SK-N-SH treated with all-trans-retinoic acid at 6 μM for 48 hours (cell line): ENCODE data around the gene IFNGR1.

Experiments used
- ATAC-seq: fragments of 200-7000 bp; cut with Tn5 transposase; 3 replicates; pipeline ENCODE4 v1.9.1; 2020; ENCODE audit warnings: mild to moderate bottlenecking, moderate library complexity
- BACH2 ChIP-seq: fragments of 250-450 bp; sonication (Bioruptor Pico); IDR thresholded peaks from 2 replicates; pipeline ENCODE4 v1.9.0; 2021; ENCODE audit warnings: mild to moderate bottlenecking, borderline replicate concordance
- CSDC2 ChIP-seq: fragments of 250-450 bp; sonication (Bioruptor Pico); IDR thresholded peaks from 2 replicates; pipeline ENCODE4 v1.5.0; 2020; ENCODE audit warnings: mild to moderate bottlenecking, moderate library complexity
- ESRRG ChIP-seq: fragments of 250-450 bp; sonication (Bioruptor Pico); IDR thresholded peaks from 2 replicates; pipeline ENCODE4 v1.6.1; 2021; ENCODE audit warnings: mild to moderate bottlenecking
- GLIS3 ChIP-seq: fragments of 250-450 bp; sonication (Bioruptor Pico); IDR thresholded peaks from 2 replicates; pipeline ENCODE4 v1.5.0; 2020; ENCODE audit warnings: mild to moderate bottlenecking, moderate library complexity
- ISL1 ChIP-seq: fragments of 250-450 bp; sonication (Bioruptor Pico); IDR thresholded peaks from 2 replicates; pipeline ENCODE4 v2.1.2; 2022; ENCODE audit warnings: mild to moderate bottlenecking, moderate library complexity
- OSR1 ChIP-seq: fragments of 250-450 bp; sonication (Bioruptor Pico); IDR thresholded peaks from 2 replicates; pipeline ENCODE4 v1.8.0; 2022; ENCODE audit warnings: moderate library complexity, mild to moderate bottlenecking, inconsistent platforms
- RARB ChIP-seq: fragments of 250-450 bp; sonication (Bioruptor Pico); IDR thresholded peaks from 2 replicates; pipeline ENCODE4 v1.8.0; 2021; ENCODE audit warnings: mild to moderate bottlenecking, moderate library complexity
- TCF4 ChIP-seq: fragments of 250-450 bp; sonication (Bioruptor Pico); IDR thresholded peaks from 2 replicates; pipeline ENCODE4 v1.8.0; 2021; ENCODE audit warnings: mild to moderate bottlenecking, moderate library complexity, borderline replicate concordance
- ZFP3 ChIP-seq: fragments of 250-450 bp; sonication (Bioruptor Pico); IDR thresholded peaks from 2 replicates; pipeline ENCODE4 v1.5.0; 2020; ENCODE audit warnings: mild to moderate bottlenecking, moderate library complexity
- ZFP30 ChIP-seq: fragments of 450-650 bp; formaldehyde crosslinking; IDR thresholded peaks from 2 replicates; pipeline ENCODE4 v1.5.0; 2022; ENCODE audit warnings: mild to moderate bottlenecking, moderate library complexity
- ZNF565 ChIP-seq: fragments of 450-650 bp; formaldehyde crosslinking; conservative IDR thresholded peaks from 2 replicates; pipeline ENCODE4 v1.5.0; 2020; ENCODE audit warnings: low read depth, mild to moderate bottlenecking, moderate library complexity
- ZNF70 ChIP-seq: fragments of 450-650 bp; formaldehyde crosslinking; IDR thresholded peaks from 2 replicates; pipeline ENCODE4 v1.5.0; 2020; ENCODE audit warnings: mild to moderate bottlenecking, moderate library complexity
- ZNF8 ChIP-seq: fragments of 450-650 bp; formaldehyde crosslinking; IDR thresholded peaks from 2 replicates; pipeline ENCODE4 v1.5.0; 2020; ENCODE audit warnings: mild to moderate bottlenecking, moderate library complexity
- TF ChIP-seq, protein P1 (sequence below): fragments of 250-450 bp; sonication (Bioruptor Pico); IDR thresholded peaks from 2 replicates; pipeline ENCODE4 v1.5.1; 2021; ENCODE audit warnings: mild to moderate bottlenecking, moderate library complexity
- TF ChIP-seq, protein P2 (sequence below): fragments of 250-450 bp; sonication (Bioruptor Pico); IDR thresholded peaks from 2 replicates; pipeline ENCODE4 v1.8.0; 2021; ENCODE audit warnings: low read depth, mild to moderate bottlenecking, moderate library complexity, borderline replicate concordance
- TF ChIP-seq, protein P3 (sequence below): fragments of 250-450 bp; sonication (Bioruptor Pico); IDR thresholded peaks from 2 replicates; pipeline ENCODE4 v1.8.0; 2020; ENCODE audit warnings: mild to moderate bottlenecking, moderate library complexity, borderline replicate concordance
- TF ChIP-seq, protein P4 (sequence below): fragments of 250-450 bp; sonication (Bioruptor Pico); IDR thresholded peaks from 2 replicates; pipeline ENCODE4 v1.5.0; 2020; ENCODE audit warnings: mild to moderate bottlenecking, moderate library complexity
- TF ChIP-seq, protein P5 (sequence below): fragments of 250-450 bp; sonication (Bioruptor Pico); IDR thresholded peaks from 2 replicates; pipeline ENCODE4 v1.5.1; 2020; ENCODE audit warnings: low read depth, mild to moderate bottlenecking, moderate library complexity

IFNGR1 gene

DNA sequence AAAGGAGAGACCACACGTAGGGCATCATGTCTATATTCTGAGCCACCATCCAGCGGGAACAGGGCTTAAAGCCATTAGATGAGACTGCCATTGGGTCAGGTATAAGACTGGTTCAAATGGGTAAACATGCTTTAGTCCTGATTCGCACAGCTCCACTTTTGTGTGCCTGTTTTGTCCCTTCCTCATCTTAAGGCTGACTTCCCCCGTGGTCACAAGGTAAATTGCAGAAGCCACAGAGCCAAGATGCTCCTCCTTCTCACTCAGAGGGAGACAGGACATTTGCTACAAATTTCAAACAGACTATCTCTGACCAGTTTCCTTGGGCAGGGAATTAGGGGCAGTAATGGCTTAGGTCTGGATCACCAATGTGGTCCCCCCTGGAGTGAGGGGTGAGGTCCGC, 11.4 kb upstream of the IFNGR1 start:
- ATAC-seq, result no peak
- TF ChIP-seq, protein P1, sequence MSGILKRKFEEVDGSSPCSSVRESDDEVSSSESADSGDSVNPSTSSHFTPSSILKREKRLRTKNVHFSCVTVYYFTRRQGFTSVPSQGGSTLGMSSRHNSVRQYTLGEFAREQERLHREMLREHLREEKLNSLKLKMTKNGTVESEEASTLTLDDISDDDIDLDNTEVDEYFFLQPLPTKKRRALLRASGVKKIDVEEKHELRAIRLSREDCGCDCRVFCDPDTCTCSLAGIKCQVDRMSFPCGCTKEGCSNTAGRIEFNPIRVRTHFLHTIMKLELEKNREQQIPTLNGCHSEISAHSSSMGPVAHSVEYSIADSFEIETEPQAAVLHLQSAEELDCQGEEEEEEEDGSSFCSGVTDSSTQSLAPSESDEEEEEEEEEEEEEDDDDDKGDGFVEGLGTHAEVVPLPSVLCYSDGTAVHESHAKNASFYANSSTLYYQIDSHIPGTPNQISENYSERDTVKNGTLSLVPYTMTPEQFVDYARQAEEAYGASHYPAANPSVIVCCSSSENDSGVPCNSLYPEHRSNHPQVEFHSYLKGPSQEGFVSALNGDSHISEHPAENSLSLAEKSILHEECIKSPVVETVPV, result no peak
- TF ChIP-seq ZNF70 (no peak), CSDC2 (CRISPR knock-in tag) (no peak), GLIS3 (CRISPR knock-in tag) (no peak), ZFP3 (no peak)
- TF ChIP-seq, protein P2, sequence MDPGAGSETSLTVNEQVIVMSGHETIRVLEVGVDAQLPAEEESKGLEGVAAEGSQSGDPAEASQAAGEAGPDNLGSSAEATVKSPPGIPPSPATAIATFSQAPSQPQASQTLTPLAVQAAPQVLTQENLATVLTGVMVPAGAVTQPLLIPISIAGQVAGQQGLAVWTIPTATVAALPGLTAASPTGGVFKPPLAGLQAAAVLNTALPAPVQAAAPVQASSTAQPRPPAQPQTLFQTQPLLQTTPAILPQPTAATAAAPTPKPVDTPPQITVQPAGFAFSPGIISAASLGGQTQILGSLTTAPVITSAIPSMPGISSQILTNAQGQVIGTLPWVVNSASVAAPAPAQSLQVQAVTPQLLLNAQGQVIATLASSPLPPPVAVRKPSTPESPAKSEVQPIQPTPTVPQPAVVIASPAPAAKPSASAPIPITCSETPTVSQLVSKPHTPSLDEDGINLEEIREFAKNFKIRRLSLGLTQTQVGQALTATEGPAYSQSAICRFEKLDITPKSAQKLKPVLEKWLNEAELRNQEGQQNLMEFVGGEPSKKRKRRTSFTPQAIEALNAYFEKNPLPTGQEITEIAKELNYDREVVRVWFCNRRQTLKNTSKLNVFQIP, result no peak
- TF ChIP-seq, protein P3, sequence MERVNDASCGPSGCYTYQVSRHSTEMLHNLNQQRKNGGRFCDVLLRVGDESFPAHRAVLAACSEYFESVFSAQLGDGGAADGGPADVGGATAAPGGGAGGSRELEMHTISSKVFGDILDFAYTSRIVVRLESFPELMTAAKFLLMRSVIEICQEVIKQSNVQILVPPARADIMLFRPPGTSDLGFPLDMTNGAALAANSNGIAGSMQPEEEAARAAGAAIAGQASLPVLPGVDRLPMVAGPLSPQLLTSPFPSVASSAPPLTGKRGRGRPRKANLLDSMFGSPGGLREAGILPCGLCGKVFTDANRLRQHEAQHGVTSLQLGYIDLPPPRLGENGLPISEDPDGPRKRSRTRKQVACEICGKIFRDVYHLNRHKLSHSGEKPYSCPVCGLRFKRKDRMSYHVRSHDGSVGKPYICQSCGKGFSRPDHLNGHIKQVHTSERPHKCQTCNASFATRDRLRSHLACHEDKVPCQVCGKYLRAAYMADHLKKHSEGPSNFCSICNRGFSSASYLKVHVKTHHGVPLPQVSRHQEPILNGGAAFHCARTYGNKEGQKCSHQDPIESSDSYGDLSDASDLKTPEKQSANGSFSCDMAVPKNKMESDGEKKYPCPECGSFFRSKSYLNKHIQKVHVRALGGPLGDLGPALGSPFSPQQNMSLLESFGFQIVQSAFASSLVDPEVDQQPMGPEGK (CRISPR knock-in tag), result no peak

DNA sequence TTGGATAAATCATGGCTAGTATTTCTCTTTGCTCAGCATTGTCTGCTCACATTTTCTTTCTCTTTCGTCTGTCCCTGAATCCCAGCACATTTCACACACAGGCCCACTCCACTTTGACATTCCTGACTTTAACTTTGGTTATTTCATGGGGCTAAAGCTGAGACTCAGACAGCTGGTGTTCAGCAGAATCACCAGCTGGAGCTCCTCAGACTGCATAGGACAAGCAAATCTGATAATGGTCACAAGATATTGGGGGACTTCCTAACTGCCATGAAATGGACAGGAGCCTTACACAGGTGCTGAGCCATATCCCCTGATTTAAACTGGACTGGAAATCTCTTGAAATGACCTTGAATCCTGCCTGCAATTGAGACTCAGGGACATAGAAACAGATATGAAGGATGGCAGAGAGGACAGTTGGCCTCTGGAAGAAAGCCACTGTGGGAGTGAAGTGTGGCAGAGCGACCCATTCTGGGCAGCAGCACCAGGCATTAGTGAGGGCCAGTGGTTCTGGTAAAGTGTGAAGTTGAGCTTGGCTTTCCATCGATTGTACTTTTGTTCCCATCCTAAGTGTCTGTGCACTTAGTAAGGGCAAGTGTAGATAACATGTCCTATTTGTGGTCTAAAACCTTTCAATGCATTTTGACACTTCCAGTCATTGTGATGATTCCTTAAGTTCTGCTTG, 10.0 kb upstream of the IFNGR1 start:
- TF ChIP-seq ESRRG, result no peak
- TF ChIP-seq CSDC2 (CRISPR knock-in tag), result no peak
- TF ChIP-seq, protein P2, result no peak
- no peak for TF ChIP-seq ZNF8 (CRISPR knock-in tag)
- TF ChIP-seq ISL1, result no peak
- TF ChIP-seq, all 23 proteins: peak for 0
- no peak for ATAC-seq

DNA sequence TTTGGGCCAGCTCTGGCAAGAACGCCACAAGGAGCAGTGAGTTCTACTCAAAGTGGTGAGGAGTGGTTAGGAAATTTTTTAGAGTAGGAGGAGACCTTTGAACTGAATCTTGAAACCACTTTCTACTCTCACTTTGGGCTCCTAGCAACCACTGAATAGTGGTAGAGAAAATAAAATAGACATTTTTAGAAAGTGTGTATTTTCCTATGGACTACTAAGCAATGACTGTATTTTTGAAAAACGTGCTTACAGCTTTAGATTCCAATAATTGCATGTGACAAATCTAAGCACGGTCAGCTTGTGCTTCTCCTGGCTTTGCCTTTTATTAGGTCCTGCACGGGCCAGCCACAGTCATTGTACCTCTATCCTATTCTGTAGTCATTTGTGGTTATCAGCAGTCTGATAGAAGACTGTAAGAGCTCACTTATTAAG, 8.7 kb upstream of the IFNGR1 start:
- TF ChIP-seq, protein P4, sequence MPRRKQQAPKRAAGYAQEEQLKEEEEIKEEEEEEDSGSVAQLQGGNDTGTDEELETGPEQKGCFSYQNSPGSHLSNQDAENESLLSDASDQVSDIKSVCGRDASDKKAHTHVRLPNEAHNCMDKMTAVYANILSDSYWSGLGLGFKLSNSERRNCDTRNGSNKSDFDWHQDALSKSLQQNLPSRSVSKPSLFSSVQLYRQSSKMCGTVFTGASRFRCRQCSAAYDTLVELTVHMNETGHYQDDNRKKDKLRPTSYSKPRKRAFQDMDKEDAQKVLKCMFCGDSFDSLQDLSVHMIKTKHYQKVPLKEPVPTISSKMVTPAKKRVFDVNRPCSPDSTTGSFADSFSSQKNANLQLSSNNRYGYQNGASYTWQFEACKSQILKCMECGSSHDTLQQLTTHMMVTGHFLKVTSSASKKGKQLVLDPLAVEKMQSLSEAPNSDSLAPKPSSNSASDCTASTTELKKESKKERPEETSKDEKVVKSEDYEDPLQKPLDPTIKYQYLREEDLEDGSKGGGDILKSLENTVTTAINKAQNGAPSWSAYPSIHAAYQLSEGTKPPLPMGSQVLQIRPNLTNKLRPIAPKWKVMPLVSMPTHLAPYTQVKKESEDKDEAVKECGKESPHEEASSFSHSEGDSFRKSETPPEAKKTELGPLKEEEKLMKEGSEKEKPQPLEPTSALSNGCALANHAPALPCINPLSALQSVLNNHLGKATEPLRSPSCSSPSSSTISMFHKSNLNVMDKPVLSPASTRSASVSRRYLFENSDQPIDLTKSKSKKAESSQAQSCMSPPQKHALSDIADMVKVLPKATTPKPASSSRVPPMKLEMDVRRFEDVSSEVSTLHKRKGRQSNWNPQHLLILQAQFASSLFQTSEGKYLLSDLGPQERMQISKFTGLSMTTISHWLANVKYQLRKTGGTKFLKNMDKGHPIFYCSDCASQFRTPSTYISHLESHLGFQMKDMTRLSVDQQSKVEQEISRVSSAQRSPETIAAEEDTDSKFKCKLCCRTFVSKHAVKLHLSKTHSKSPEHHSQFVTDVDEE, result no peak
- TF ChIP-seq ZNF70 (no peak), ZNF565 (no peak), RARB (no peak), CSDC2 (CRISPR knock-in tag) (no peak), ZFP30 (CRISPR knock-in tag) (no peak), TCF4 (CRISPR knock-in tag) (no peak), BACH2 (CRISPR knock-in tag) (no peak), GLIS3 (CRISPR knock-in tag) (no peak), ESRRG (no peak), ISL1 (no peak), OSR1 (CRISPR knock-in tag) (no peak), ZFP3 (no peak)
- TF ChIP-seq, protein P5, sequence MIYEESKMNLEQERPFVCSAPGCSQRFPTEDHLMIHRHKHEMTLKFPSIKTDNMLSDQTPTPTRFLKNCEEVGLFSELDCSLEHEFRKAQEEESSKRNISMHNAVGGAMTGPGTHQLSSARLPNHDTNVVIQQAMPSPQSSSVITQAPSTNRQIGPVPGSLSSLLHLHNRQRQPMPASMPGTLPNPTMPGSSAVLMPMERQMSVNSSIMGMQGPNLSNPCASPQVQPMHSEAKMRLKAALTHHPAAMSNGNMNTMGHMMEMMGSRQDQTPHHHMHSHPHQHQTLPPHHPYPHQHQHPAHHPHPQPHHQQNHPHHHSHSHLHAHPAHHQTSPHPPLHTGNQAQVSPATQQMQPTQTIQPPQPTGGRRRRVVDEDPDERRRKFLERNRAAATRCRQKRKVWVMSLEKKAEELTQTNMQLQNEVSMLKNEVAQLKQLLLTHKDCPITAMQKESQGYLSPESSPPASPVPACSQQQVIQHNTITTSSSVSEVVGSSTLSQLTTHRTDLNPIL (CRISPR knock-in tag), result no peak
- ATAC-seq, result no peak
